ENCODE measurements around the gene CAMK2A.

DNA sequence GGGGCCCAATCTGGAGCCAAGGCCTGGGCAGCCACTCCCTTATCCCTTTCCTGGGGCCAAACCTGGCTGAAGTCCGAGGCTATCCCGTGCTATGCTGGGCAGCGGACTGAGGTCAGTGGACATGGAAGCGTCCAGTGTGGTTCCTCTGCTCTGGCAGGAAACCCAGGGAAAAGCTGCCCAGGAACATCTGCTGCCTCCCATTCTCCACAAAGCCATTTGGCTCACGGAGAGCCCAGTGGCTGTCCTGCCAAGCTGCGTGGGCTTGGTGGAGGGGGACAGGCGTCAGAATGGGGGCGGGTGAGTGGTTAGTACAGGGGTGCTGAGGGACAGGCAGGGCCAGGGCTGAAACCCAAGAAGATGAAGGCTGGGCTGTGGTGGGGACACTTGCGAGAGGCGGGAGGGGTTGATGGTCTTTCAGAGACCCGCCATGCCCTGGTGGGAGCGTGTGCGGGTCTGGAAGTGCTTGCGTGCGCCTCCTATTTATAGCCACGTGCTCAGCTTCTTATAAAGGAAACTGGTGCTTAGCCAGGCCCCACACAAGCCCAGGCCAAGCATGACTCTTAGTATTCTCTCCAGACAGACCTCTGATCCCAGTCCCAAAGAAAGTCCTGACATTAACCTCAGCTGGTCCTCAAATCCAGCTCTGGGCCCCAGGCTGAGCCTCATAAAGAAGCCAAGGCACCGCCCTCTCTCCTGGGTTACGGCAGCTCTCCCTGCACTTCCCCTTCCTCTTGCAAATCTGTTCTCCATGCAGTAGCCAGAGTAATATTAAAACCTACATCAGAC is 109.1 kb downstream of the CAMK2A start:
- TF ChIP-seq CTCF (IDR thresholded peaks at IDR 0.05; ENCODE audit: insufficient read depth, low read length, poor library complexity, severe bottlenecking) = no peak
- TF ChIP-seq EZH2phosphoT487 (conservative IDR thresholded peaks at IDR 0.05; ENCODE audit: low read length) = no peak
